ENCODE data around the gene PPP1R16B.
"Not testable (repeated sequence)": the region's sequence is repeated elsewhere in the genome, so short reads cannot be mapped to it uniquely, and the experiment has no call there.

The PPP1R16B gene

DNA sequence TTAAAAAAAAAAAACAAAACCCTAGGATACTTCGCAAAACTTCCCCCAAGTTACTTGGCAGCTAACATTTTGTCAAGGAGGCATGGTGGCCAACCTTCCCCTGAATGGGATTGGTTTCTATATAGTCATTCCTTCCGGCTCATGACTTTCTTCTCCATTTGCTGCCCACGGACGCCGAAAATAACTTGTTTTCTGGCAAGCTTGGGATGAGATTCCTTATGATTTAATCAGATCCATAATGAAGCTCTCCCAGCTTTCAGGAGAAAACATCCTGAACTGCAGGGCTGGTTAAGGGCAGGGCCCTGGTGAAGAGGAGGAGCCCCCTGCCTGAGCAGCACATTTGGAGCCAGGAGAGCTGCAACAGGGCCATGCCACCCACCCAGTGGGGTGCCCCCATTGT lies 49.9 kb downstream of the PPP1R16B start:
- DNase-seq, result no peak

DNA sequence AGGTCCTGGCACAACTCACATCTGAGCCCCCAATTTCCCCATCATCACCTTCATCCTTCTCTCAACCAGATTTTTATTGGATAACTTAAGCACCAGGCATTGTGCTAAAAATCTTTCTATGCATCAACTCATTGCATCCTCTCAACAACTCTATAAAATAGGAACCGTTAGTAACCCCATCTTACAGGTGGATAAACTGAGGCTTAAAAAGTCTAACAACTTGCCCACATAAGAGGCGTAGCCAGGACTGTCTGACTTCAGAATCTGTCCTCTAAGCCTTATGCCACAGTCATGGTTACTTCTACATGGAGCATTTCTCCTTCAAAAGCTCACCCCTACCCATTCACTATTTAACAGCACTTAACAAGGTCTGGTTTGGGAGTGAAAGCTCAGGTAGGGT lies 51.1 kb downstream of the PPP1R16B start:
- DNase-seq, result no peak

DNA sequence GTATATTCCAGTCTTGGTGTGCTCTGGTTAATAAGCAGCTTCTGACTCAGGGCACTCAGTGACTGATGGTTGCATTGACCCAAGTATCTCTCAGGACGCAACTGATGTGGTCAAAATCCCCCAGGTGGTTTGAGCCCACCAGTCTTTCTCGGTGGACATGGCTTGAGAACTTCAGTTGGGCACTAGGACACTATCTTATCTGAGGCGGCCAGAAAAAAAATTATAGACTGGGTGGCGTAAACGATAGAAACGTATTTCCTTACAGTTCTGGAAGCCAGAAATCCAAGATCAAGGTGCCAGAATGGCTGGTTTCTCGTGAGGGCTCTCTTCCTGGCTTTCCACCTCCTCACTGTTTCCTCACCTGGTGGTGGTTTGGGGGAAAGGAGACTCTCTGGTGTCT lies 52.2 kb downstream of the PPP1R16B start:
- DNase-seq, result no peak

DNA sequence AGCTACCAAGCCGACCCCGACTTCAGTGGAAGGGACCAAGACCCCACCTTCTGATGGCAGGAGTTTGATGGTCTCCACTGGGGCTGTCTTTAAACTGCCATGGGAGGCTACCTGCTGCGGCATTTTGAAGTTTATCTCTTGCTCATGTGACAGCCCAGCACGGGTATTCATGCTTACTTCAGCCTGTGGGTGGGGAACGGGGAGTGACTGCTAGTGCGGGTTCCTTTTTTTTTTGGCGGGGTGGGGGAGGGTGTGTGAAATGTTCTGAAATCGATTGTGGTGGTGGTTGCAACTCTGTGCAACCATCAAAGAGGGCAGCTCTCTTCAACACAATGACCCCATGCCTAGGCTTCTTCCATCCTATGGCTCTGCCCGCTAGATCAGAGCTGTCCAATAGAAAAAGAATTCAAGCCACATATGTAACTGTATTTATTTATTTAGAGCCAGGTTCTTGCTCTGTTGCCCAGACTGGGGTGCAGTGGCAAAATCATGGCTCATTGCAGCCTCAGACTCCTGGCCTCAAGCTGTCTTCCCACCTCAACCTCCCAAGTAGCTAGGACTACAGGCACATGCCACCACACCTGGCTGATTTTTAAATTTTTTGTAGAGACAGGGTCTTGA lies 53.7 kb downstream of the PPP1R16B start:
- DNase-seq, result no peak

DNA sequence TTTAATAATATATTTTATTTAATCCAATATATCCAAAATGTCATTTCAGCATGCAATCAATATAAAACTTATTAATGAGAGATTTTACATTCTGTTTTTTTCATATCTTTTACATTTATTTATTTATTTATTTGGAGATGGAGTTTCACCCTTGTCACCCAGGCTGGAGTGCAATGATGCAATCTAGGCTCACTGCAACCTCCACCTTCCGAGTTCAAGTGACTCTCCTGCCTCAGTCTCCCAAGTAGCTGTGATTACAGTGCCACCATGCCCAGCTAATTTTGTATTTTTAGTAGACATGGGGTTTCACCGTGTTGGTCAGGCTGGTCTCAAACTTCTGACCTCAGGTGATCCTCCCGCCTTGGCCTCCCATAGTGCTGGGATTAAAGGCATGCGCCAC lies 54.4 kb downstream of the PPP1R16B start:
- not testable (repeated sequence) for DNase-seq

DNA sequence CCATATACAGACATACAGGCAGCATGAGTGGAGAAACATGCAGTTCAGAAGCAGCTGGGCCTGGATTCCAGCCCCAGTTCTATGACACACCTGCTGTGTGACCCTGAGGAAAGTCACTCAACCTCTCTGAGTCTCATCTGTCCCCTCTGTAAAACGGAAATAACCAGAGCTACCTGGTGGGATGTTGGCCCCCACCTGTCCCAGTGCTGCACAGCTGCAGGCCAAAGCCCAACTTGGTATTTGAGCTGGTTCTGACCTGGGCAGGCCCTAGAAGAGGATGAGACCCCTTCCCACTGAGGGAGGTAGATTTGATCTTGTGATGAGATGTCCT lies 55.5 kb downstream of the PPP1R16B start:
- DNase-seq, result no peak

DNA sequence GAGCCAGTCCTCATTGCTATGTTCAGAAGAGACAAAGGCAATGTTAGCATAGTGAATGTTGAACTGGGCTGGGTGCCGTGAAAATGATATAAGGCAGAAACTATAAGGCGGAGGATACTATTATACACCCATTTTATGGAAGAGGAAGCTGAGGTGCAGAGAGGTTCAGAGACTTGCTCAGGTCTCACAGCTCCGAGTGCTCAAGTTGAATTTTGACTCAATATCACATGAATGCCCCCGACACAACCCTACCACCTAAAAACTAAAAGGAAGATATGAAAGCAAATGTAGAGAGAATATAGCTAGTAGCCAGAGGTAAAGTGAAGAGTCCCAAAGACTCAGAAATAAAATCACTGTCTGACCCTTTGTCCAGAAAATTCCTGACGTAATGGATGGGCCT lies 56.7 kb downstream of the PPP1R16B start:
- no peak for DNase-seq

DNA sequence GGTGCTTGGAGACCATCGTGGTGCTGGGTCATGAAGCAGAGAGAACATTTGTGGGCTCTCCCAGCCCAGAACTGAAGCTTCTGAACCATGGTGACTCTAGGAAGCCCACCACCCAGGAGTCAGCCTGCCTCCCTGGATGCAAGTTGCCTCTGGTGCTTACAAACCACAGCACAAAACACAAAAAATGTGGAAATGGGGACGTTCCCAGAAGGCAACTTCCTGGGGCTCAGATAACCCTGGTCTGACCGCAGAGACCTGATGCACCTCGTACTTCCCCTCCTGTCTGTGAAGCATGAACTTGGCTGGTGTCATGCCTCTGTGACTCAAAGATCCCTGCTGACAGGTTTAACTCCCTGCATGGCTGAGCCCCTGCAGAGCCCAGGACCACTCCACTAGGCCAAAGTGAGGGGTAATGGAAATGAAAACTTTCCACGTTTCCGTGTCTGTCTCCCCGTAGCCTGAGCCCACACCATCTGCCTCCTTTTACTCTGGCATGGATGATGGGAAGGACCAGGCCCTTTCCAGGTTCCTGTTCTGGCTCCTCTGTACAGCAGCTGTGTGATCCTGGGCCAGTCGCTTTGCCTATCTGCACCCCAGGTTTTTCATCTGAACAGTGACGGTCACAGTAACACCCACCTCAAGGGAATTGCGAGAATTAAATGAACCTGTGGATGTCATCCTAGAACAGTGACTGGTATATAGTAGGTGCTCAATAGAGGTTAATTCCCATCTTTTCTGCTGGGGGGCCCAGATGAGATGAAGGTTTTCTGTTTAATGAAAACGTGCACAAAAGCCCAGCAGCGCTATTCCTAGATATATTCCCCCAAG lies 57.7 kb downstream of the PPP1R16B start:
- DNase-seq, result no peak

DNA sequence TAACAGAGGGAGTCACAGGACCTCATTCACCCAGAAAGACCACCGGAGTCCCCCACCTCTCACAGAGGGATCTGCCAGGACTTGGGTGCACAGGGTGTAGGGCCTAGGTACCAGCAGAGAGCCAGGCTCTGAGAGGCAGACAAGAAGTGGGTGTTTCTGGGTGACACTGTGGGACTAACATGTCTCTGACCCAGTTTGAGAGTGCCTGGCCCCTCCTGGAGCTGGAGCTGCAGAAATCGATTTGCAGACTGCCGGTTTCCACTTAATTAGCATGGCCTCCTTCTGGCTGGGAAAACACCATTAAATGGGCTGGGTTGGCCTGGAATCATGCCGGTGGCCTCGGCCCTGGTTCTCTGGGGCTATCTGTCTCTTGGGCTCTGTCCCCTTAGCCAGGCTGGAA lies 59.2 kb downstream of the PPP1R16B start:
- no peak for DNase-seq

DNA sequence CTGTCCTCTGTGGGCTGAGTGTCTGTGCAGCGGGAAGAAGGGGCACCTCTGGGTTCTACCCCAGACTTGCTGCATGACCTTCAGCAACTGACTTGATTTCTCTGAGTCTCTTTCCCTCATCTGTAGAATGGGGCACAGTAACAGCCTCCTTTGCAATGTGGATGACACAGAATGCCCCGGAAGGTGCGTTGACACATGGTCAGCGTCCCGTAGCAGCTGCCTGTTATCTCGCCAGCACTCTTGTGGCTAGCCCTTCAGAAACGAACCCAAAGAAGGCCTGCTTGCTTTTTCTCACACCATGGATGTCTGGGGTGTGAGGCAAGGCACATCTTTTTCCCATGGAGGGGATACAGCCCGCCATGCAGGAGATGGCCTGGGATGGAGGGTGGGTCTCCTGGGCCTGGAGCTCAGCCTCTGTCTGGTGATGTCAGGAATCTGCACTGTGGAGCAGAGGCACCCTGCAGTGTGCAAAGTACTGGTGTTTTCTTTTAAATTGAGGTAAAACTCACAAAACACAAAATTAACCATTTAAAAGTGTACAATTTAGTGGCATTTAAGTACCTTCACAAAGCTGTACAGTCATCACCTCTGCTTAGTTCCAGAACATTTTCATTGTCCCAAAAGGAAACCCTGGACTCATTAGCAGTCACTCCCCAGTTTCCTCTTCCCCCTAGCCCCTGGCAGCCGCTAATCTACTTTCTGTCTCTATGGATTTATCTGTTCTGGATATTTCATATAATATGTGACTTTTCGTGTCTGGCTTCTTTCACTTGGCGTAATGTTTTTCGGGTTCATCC lies 61.0 kb downstream of the PPP1R16B start:
- no peak for DNase-seq

DNA sequence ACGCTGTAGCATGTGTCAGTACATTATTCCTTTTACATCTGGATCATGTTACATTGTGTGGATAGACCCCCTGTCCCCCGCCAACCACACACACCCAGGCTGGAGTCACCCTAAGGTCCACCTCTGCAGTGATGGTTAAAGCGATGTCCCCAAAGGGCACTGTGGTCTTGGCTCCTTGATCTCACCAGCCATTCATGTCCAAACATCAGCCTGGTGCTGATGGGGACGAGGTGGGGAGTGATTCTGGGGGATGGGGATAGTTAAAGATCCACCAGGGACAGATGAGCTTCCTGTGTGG lies 61.5 kb downstream of the PPP1R16B start:
- no peak for DNase-seq

DNA sequence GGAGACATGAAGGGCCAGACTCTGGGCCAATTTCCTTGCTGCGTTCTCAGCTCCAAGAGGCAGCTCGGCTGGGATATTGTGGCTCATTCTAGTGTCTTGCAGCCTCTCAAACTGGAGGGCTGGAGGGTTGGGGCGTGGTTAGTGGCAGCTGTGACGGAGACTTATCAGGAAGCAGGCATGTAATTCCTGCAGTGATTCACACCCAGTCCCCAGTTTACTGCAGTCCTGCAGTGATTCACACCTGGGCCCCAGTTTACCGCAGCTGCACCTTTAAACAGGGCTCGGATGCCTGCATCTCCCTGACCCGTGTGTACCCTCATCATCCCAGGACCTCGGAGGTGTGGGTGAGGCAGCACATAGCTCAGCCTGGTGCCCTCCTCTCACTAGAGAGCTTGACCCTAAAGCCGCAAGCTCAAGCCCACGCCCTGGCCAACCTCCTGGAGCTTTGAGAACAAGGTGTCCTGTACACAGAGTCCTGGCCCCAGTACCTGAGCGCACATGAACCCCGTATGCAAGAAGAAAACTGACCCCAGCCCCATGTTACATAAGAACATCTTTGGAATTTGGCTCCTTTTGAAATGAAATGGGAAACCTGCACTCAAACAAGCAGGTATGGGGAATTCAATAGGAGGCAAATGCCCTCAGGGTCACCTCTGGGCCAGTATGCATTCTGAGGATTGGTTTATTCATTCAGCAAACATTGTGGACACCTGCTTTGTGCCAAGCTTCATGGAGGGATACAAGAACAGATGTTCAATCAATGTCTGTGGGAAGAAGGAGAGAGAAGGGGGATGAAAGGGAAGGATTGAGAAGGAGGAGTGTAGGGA lies 65.4 kb downstream of the PPP1R16B start:
- no peak for DNase-seq

DNA sequence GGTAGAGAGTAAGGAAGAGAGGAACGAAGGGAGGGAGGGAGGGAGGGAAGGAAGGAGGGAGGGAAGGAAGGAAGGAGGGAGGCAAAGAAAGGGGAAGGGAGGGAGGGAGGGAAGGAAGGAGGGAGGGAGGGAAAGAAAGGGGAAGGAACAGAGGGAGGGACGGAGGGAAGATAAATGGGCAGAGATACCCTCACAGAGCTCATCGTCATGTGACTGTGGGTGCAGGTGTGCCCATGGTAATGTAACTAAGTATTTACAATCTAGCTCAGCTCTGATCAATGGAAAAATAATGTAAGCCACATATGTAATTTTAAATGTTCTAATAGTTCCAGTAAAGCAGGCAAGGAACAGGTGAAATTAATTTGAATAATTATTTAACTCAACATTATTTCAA lies 66.1 kb downstream of the PPP1R16B start:
- no peak for DNase-seq

DNA sequence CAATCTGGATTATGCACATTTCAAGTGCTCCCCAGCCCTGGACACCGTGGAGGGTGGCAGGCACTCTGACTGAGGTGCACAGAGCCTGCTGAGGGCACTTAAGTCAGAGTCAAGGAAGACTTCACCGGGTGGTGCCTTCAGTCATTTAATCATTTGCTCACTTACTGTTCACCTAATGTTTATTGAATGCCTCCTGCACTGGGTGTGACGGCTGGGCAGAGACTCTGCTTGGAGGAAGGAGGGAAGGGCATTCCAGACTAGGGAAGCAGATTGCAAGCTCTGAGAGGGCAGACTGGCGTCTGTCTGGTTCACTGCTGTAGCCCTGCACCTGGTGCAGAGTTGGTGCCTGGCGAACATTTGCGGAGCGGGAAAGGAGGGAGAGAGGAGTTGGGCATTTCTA lies 66.5 kb downstream of the PPP1R16B start:
- no peak for DNase-seq

DNA sequence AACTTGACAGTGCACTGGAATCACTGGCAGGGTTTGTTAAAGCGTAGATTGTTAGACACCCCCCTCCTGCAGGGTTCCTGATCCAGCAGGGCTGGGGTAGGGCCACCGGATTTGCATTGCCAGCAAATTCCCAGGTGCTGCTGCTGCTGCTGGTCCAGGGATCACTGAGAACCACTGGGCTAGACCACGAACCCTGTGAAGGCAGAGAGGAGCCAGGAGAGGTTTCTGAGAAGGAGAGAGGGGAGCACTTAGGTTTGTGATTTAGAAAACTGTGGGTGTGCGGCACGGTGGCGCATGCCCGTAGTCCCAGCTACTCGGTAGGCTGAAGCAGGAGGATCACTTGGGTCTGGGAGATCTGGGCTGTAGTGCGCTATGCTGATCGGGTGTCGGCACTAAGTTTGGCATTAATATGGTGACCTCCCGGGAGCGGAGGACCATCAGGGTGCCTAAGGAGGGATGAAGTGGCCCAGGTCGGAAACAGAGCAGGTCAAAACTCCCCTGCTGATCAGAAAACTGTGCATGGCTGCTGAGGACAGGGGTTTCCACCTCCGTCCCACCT lies 67.1 kb downstream of the PPP1R16B start:
- no peak for DNase-seq

DNA sequence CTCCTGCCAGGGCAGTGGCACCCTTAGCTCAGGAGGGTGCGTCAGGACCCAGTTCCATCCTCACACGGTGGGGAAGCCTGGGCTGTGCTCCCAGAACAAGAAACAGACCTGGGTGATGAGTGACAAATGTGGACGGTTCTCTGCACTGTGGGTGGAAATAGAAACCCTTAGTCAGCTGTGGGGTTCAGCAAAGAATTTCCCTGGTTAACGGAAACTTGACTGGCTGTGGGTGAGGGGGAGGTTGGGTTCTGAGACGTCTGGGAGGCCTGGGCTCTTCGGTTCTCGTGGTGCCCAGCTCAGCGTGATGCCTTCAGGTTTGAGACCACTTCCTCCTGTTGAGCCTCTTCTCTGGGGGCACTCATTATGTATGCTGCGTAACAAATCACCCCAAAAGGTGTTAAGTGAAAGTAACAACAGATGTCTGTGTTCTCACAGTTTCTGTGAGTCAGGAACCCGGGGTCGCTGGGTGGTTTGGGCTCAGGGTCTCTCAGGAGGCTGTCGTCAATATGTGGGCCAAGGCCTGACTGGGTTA lies 67.6 kb downstream of the PPP1R16B start:
- DNase-seq, result peak; percentile 64

DNA sequence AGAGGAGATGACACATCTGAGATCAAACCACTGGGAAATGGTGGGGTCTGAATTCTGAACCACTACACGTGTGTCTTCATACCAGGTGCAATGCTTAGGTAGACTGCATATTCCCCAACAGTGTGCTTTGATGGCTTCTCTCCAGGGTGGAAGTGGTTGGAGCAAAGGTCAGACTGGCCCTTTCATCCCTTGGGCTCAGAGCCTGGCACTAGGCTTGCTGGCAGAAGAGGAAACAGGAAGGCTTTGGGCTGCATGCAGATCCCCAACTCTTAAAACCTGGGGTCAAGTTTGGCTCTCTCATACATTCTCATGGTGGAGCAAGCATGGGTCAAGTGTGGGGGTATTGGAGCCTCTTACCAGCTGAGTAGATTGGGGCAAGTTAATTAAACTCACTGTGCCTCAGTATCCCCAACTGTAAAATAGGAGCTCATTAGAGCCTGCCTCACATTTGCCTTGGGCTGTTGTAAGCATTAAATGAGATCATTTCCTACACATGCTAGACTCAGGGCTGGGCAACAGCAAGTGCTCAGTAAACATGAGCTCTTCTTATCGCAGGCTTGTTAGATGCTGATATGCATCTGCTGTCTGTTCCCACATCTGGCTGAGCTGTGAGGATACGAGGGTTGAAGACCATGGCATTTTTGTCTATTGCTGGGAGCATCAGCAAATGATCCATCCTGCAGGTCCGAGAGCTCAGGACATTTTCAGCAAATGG lies 69.1 kb downstream of the PPP1R16B start:
- DNase-seq, result no peak

DNA sequence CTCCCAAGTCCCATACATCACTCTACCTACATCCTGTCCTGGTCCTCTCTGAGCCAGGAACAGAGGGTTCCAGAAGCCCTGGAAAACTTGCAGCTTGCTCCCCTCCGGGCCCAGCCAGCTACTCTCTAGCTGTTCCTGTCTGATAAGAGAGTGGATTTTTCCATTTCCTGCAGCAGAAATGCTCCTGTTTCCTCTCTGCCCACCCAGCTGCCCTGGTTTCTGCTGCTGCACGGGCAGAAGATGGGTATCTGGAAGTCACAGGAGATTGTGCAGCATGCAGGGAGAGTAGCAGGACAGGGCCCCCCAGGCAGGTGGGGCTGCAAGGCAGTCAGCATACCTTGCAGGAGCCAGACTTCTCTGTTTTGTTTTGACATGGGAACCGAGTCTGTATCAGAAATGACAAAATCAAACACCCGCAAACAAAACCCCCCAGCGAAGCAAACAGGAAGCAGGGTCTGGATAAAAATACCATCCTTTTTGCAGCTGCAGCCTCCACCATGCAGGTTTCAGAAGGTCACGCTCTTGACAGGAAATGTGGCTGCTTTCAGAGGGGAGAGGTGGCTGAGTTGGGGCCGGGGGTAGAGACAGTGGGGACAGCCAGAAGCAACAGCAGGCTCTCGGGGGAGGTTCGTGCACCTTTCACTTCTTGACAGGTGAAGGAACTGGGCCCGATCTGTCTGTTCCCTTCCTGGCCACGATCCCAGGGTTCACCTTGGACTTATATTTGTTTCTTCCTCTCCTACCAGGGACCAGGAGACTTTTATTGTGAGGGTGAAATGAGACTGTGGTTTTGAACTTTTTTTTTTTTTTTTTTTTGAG lies 69.9 kb downstream of the PPP1R16B start:
- peak; percentile 35 for DNase-seq

DNA sequence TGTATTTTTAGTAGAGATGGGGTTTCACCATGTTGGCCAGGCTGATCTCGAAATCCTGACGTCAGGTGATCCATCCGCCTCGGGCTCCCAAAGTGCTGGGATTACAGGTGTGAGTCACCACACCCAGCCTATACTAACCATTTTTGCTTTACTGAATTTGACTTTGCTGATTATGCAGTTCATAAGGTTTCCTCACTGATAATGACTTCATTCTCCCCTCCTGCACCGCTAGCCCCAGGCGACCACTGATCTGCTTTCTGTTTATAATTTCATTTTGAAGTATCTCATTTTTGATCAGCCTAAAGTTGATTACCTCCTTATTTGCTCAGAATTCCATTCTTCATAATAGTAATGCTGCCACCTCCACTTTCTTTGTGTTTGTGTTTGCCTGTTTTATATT lies 72.0 kb downstream of the PPP1R16B start:
- DNase-seq, result no peak

DNA sequence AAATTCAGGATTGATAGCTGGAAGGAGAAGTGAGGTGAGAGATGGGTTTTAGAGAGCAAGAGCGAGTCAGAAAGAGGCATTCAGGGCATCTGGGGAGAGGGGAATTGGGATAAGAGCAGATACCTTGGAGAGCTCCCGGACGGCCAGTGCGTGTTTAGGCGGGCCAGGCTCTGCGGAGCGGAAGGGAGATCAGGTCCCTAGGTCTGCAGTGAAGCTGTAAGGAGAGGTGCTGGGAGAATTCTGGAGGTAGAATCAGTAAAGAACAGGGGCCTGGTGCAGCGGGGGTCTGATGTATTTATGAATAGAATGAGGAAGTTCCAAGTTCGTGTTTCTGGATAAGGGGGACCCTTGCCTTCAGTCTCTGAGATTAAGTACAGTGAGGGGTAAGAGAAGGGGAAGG lies 73.4 kb downstream of the PPP1R16B start:
- DNase-seq, result no peak

Data from activated CD4-positive, alpha-beta T cell treated with anti-CD3 and anti-CD28 coated beads for 1 hour (primary cell).